NCI-H524 (cell line): ENCODE data around the gene SAYSD1.
"Not testable (repeated sequence)": the region's sequence is repeated elsewhere in the genome, so short reads cannot be mapped to it uniquely, and the experiment has no call there.

Source experiments
- DNase-seq, 2 experiments: peaks; one replicate each; lab custom pipeline; 2025; lab: John Stamatoyannopoulos, UW

Gene SAYSD1, protein sequence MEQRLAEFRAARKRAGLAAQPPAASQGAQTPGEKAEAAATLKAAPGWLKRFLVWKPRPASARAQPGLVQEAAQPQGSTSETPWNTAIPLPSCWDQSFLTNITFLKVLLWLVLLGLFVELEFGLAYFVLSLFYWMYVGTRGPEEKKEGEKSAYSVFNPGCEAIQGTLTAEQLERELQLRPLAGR

DNA sequence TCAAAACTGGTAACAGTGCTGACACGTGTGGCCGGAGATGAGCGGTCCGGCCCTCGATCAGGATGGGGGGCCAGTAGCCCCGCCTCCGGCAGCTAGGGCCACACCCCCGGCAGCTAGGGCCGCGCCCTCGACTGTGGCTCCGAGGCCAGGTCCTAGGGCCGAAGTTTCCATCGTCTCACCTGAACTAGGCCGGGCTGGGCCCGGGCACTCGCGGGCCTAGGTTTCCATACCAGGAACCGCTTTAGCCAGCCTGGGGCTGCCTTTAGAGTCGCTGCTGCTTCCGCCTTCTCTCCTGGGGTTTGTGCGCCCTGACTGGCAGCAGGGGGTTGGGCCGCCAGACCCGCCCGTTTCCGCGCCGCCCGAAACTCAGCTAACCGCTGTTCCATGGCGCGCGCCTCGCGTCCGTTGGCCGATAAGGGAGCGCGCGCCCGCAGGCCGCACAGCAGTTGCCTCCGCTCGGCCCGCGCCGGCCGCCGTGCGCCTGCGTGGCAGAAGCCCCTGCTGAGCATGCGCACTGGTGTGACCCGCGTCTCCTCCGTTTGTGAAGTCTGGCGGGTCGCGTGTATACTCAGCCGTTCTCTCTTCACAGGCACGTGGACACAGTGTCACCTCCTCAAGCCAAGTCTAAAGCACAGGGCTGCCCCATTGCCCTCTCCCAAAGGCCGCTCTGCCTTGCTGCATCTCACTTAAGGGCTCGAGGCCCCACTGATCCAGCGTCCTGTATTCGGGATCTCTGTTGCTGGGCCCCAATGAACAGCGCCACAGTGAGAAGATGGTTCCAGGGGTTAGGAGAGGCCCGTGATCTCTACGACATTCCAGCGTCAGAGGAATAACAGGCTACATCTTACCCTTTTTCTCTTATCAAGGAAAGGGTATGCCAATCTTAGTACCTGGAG lies at the start of gene SAYSD1:
SAYSD1 (minus strand) TSS at position 483 of the 896 bp plus-strand sequence; CDS start at position 386, 97 bp downstream.
- DNase-seq, result peak; percentile 83 to 94

DNA sequence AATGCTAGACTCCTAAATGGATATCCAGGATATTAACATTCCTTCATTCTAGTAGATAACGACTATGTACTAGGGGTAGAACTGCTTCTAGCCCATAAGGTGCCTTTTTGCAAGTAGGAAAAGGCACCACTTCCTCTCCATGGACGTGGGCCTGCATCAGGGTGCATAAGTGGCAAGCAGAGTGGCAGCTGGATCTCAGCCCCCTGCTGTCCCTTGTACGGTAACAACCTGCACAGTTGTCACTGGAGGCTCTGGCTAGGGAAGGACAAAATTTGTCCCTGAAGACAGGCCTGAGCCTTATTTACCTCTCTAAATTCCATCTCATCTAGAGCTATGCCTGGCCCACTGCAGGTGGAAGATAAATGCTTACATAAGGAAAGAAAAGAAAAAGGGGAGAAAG lies 42.5 kb upstream of the SAYSD1 start:
- DNase-seq, result peak in 1 of 2 experiments; percentile 59

DNA sequence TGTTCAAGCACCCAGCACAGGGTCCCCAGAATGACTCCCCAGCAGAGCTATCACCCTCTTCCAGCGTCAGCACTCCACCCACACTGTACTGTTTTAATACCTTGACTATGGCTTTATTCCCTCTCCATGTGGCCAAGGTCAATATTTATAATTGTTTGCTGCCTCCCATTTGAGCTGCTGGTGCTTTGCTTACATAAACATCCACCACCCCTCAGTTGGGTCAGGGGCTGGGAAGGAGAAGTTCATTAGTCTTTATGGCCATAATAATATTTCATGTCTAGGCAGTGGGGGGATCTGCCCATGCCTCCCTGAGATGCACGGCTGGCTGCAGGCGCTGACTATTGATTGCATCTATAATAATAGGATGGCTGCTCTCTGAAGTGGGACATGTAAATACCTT lies 41.8 kb upstream of the SAYSD1 start:
- no peak for DNase-seq

DNA sequence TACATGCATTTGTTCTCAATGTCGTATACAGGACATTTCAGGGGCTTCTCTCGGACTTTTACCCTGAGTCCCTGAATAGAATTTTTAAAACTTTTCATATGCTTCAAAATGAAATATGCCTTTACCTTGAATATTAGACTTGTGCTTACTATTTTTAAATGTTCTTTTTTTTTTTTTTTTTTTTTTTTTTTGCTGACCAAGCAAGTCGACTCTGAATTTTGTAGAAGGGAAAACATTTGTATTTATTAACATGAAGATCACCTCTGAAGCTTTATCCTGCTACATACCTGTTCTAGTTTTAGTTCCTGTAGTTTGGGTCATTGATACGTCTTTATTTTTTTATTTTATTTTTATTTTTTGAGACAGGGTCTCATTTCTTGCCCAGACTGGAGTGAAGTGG lies 39.7 kb upstream of the SAYSD1 start:
- no peak for DNase-seq

DNA sequence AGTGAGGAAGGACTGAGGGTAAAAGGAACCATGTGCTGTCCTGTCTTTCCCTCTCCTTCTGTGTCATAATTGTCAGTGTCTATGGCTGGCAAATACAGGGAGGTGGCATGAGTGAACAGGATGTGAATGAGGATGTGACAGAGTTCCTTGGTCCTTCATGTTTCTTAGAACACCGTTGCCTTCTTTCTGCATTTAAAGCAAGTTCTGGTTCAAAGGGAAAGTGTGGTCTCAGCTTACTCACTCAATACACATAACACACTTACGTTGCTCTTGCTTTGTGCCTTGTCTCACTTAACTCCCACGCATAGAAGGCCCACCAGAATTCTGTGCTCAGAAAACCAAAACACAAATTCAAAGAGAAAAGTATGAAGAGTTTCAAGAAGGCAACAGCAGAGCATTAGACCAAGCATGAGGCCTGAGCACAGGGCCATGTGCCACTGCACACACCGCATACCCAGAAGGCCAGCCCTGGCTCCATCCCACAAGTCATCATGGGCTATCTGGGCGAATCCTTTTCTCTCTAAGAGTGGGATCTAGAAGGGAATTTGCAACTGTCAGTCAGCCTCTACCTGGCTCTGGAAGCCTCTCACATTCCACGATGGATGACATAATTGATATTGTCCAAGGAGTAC lies 38.9 kb upstream of the SAYSD1 start:
- DNase-seq, result no peak

DNA sequence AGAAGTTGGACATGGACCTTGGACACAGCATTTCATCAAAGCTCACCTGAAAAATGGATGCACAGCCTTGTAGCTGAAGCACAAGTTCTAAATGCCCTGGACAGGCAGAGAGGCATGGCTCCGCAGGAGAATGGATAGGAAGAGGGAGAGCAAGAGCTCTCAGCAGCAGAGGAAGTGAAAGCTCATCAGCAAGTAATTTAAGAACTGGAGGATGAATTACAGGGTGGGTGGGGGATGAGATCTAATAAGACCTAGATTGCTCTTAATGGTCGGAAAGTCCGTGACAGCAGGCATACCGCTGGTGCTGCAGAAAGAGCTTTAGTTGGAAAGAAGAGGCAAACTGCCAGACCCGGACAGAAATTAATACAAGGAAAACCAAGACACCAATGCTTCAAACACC lies 37.3 kb upstream of the SAYSD1 start:
- peak in 1 of 2 experiments; percentile 70 for DNase-seq

DNA sequence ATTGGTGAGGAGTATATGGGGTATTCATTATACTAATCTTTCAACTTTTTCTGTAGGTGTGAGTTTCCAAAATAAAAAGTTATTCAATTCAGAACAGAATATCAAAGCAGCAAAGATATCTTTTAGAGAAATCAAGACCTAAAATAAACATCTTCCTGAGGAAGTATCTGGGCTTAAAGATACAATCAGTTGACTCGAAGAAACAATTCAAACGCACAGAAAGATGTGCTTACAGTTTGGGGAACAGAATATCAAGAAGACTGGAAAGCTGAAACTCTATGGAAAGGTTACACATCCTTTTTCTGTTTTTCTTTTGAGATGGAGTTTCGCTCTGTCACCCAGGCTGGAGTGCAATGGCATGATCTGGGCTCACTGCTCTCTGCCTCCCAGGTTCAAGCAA lies 36.2 kb upstream of the SAYSD1 start:
- DNase-seq, result no peak

DNA sequence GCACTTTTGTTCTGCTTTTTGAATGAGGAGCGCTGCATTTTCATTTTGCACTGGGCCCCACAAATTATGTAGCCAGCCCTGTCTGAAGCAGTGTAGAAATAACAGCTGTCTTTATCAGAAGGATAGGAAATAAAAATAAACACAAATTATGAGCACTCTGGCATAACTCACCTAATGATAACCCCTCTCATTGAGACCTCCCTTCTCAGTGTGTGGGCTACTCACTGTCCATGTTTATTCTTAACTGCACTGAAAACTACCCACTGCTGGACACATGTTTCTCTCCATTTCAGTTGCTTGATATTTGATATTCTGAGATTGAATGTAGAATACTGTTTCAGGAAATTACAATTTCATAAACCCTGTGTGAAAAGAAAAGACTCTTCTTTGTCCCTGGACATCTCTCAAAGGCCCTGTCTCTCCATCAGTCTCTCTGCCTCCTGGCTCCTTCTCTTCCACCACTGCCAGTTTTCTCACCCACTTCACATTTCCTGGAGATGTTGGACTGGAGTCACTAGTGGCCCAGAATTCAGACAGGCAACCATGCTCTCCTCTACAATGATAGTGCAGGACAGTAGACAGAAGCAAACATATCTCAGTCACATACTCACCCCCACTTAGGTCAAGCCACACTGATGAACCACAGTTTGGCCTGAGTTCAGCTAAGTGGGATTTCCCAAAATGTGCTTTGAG lies 29.6 kb upstream of the SAYSD1 start:
- DNase-seq, result no peak

DNA sequence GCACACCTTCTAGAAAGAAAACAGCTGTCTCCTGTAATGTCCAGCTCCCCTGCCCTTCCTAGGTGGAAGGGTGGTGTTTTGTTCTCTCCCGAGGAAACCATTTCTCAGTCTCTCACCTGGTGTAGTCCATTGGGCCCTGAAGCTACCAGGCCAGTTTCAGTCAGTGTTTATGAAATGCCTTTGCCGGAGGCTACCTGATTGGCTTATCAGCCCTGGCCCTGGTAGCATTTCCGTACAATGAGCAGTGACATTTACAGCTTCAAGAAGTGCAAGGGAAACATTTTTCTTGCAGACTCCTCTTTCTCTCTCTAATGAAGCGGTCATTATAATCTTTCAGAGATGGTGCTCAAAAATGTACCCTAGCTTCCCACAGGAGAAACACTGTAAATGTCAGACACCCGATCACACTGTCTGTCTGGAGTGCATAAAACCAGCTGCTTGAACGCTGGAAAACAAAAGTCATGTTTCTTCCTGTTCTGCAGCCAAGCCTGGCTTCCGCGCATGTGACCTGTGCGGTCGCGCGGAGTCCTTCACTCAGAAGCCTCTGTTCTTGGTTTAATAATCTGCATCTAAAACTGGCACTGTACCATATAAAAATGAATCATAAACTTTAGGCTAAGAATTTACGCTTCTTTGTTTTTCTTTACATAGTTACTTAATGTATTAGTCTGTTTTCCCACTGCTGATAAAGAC lies 28.4 kb upstream of the SAYSD1 start:
- DNase-seq, result no peak

DNA sequence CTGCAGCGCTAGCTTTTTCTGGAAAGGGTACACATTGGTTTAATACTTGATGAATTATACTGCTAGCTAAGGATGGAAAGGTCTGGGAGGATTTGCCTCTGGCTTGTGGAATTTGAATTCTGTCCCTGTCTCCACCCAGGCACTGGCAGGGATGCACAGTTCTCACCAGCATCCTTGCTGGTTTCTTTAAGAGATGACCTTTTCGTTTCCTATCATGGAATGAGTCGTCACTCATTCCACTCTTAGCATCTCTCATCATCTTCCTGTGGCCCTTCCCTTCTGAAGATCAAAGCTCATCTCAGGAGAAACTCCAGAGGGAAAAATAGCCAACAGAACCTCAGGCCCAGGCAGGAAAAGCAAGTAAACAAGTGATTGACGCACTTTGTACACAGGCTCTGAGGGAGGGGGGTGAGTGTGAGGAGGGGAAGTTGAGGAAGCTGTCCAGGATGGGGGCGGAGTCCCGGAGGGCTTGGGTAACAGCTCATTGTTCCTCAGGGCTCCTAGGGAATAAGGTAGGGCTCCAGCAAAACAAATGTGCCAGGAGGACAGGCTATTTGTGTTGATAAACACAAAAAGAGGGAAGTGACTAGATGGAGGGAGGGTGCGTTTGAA lies 25.7 kb upstream of the SAYSD1 start:
- DNase-seq, result no peak

DNA sequence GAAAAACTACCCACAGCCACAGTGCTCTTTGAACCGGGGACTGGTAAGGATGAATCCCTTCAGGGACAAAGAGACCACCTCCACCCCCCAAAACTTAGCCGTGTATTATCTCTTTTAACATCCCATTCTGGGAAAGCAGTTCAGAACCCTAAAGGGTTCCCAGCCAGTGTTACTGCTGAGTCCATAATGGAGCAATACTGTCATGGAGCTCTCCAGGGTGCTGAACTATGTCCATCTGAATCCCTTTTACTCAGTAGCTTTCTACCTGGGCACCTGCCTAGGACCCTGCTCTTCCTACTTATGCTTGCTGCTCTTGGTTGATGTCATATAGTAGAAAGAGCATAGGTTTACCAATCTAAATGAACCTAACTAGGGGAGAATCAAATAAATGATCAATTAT lies 22.3 kb upstream of the SAYSD1 start:
- no peak for DNase-seq

DNA sequence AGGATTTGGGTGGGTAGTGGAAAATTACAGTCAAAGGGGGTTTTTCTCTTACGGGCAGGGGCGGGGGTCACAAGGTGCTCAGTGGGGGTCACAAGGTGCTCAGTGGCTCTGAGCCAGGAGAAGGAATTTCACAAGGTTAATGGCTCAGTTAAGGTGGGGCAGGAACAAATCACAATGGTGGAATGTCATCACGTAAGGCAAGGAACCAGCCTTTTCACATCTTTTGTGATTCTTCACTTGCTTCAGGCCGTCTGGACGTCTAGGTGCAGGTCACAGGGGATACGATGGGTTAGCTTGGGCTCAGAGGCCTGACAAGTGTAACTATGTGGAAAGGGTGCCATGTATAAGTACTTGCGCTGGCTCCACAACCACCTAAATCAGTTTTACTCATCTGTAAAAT lies 21.2 kb upstream of the SAYSD1 start:
- DNase-seq, result not testable (repeated sequence)

DNA sequence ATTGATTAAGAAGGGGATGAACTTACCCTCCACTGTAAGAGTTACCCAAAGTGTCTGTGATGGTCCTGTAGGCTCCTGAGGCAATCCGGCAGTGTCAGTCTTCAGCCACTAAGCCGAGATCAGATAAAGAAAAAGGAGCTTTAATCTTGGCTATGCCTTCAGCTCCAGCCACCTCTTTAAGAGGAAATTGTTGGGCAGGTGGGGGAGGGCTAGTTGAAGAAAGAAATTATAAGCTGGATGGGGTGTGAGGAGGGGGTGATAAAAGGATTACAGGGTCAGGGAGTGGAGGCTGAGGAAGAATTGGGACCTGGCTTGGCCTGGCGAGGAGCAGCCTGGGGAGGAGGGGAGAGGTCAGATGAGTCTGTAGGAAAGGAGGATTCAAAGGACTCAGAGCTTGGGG lies 19.8 kb upstream of the SAYSD1 start:
- DNase-seq, result not testable (repeated sequence)

DNA sequence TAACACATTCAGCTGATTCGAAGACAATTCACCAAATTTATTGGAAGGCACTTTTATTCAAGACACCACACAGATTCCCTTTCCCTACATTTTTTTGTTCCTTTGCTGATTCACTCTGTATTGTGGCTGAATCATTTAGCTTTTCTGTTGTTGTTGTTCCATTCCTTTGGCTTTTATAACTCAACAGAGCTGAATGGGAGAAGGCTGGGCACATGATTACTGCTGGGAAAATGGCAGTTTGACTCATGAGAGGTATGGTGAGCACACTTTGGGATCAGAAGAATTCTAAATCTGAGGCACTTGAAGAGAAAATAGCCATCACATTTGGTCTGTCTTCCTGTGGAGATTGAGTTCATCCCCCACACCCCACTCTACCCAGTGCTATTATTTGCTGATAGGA lies 15.7 kb upstream of the SAYSD1 start:
- peak in 1 of 2 experiments; percentile 3 for DNase-seq

DNA sequence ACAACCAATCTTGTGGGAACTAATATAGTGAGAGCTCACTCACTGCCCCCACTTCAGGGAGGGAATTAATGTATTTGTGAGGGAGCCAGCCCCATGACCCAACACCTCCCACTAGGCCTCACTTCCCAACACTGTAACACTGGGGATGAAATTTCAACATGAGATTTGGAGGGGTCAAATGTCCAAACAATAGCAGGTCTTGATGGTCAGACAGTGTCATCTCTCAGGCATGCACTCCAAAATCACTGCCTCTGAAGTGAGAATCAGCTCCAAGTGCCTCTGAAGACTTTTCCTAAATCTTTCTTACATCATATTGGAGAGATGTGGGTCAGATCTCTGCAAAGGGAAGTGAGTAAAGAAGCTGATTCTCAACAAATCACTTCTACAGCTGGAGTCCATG lies 13.8 kb upstream of the SAYSD1 start:
- no peak for DNase-seq

DNA sequence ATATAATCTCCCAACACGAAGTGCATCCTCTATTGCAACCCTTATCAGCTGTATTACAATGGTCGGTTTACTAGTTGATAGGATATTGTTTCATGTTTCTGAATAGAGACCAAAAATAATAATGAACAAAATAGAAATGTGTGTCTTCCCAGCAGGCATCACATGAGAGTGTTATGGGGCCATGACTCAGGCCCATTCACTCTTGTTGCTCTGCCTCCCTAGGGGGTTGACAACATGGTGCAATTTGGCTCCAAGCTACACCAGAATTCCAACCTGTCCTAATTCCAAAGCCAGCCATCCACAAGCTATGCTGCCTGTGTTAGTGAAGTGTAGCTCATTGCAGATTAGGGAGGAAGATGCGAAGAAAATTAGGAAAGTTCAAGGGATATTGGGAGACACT lies 13.1 kb upstream of the SAYSD1 start:
- no peak for DNase-seq

DNA sequence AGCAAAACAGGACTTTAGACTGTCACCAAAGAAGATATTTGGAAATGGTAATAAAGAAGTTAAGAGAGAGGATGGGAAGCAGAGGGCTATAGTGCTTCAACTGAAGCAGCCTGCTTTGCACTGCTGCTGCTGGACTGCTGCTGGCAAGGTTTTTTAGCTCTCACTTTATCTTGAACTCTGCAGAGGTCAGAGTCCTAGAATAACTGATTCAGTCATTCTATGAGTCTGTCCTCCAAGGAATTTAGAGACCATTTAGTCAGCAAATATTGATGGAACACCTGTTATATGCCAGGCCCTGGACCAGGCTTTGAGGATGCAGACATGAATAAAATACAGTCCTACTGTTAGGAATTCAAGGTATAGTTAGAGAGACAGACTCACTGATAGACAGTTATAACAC lies 9.1 kb upstream of the SAYSD1 start:
- no peak for DNase-seq

DNA sequence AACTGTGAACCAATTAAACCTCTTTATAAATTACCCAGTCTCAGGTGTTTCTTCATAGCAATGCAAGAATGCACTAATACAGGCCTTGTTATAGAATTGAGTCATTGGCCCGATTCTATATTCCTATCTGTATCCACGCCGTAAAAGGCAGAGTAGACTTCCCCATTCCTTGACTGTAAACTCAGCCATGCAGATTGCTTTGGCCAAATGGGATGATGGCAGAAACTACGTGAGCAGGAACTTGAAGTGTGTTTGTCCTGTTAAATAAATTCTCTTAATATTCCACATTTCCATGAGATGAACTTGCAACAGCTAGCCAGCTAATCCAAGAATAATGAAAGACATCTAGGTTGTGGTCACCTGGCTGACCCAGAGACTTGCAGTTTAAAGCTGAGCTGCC lies 3.9 kb upstream of the SAYSD1 start:
- no peak for DNase-seq

DNA sequence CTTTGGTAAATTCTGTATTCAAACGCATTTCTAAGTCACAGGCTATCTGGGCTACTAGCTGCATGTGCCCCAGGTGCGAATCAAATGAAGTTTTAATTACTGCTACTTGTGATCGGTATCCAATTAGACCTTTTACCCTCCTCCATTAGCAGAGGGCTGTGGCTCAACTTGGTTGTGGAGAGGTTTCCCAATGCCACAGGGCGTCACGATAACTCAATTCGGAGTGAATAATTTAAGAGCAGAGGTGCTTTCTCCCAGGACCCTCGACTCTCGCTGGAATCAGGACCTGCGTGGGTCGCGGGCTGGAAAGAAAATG lies 640 bp downstream of the SAYSD1 start:
- peak in 1 of 2 experiments; percentile 42 for DNase-seq

DNA sequence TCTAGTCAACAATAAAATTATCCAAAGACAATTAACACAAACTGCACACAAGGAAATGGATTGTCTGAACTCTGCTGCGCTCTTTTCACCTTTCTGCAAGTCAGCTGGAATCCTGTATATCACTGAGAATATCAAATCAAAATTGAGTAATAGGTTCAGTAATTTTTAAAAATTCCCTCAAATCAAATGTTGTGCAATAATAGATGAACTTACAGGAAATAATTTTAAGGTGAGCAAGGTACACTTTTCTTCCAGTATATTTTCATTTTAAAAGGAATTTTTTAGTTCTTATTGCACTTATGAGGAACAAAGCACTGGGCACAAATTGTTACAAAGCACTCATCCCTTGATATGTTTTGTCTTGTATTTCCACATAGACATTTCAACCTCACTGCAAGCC lies 1.2 kb downstream of the SAYSD1 start:
- DNase-seq, result no peak

DNA sequence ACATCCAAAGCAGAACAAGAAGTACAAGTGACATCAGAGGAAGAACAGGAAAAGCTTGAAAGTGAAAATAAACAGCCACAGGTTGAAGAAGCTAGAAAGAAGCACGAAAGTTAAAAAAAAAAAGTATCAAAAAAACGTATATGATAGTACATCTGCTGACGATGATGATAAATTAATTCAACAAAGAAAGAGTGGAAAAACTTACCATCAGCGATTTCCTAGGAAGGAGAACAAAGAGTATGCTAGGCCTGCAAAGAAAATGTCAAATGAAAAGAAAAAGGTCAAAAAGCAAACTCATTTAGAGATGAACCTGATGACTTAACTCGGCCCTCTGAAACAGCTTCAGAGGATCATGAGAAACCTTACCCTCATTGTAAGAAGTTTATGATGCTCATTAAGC lies 3.7 kb downstream of the SAYSD1 start:
- DNase-seq, result no peak
